CD4-positive, alpha-beta T cell treated with Interleukin-15 for 4 hours (primary cell): ENCODE results near the gene ATP1A4.
"Not testable (repeated sequence)": the region's sequence is repeated elsewhere in the genome, so short reads cannot be mapped to it uniquely, and the experiment has no call there.

Experiments used
- DNase-seq: peaks from one replicate; pipeline ENCODE4 v3.0.0-alpha.2; 2020; ENCODE audit warnings: low spot score

The ATP1A4 gene

GRCh38 chr1:160123726-160124125, 27.7 kb upstream of the ATP1A4 start:
- DNase-seq, result no peak

- DNase-seq, result no peak
These were observed 26.5 kb upstream of the ATP1A4 start for GRCh38 chr1:160124705-160125478.

DNA sequence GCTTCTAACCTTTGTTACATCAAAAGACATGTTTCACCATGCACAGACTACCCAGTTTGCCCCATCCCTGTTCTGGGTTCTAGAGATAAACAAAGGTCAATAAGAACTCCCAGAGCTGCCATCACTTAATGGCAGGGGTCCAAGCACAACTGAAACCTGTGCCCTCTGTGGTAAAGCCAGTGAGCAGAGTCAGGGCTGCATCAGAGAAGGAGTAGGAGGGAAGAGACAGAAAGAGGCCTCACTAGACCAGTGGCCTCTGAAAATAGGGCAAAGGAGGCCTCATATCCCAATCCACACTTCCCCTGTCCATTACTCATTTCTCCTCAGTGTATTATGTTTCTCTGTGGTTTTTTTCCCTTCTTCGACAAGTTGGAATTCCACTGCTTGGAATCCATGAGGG, 25.7 kb upstream of the ATP1A4 start:
- no peak for DNase-seq

GRCh38 chr1:160126342-160126741, 25.1 kb upstream of the ATP1A4 start:
- not testable (repeated sequence) for DNase-seq

DNA sequence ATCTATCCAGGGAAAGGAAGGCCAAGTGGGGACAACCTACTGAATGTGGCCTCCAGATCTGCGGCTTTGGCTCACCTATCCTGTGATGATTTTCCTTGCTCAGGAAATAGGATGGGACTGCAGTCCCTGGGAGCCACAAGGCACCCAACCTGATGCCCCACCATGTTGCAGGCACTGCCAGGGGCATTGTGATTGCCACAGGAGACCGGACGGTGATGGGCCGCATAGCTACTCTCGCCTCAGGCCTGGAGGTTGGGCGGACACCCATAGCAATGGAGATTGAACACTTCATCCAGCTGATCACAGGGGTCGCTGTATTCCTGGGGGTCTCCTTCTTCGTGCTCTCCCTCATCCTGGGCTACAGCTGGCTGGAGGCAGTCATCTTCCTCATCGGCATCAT, 24.0 kb upstream of the ATP1A4 start:
- no peak for DNase-seq

DNA sequence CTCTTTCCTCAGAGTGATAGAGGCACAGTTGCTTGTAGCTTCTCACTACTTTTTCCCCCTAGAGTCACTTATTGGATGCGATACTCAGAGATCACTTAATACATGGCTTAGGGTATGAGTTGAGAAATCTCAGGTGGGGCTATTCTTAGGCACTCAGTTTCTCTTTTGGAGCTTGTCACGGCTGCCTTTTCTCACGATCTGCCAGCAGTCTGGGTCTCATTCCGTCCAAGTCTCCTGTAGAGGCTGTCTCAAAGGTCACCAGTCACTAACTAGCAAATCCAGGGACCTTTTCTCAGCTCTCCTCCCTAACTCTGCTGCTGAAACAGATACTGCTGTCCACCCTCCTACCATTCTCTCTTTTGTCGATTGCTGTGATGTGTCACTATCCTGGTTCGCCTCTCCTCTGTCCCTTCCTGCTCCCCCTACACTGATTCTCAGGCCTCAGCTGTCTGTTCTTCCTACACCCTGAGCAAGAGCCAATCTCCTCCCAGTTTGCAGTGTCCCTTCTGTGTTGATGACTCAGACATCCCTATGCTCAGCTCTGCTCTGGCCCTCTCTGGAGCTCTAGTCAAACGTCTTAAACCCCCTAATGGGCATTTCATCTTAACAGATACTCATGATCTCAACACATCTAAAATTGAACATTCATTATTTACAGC, 23.4 kb upstream of the ATP1A4 start:
- no peak for DNase-seq

DNA sequence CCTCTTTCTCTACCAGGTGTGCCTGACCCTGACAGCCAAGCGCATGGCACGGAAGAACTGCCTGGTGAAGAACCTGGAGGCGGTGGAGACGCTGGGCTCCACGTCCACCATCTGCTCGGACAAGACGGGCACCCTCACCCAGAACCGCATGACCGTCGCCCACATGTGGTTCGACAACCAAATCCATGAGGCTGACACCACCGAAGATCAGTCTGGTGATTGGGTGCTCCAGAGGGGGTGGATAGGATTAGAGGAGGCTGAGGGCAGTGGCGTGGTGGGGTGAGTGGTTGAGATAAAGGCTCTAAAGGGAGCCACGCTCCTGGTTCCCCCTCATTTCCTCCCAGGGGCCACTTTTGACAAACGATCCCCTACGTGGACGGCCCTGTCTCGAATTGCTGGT, 22.8 kb upstream of the ATP1A4 start:
- DNase-seq, result no peak

GRCh38 chr1:160129046-160129445, 22.4 kb upstream of the ATP1A4 start:
- DNase-seq, result no peak

DNA sequence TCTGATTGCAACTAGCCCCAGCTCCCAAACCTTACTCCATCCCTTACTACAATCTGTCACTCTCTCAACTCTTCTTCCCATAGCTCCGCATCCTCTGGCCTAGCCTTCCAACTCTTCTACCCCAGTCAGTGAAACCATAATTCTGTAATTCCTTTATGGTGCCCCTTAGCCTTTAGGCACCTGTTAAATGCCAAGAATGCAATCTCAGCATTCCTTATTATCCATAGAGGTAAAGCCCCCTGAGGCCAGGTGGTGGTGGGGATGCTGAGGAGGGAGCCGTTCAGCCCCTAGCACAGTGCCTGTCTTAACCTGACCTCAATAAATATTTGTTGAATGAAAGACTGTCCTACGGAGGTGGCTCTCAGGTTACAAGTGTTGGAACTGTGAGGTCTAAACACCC, 21.8 kb upstream of the ATP1A4 start:
- DNase-seq, result no peak

GRCh38 chr1:160129966-160130365, 21.4 kb upstream of the ATP1A4 start:
- no peak for DNase-seq

- no peak for DNase-seq
These were observed 20.9 kb upstream of the ATP1A4 start for GRCh38 chr1:160130486-160130885.

GRCh38 chr1:160130939-160131338, 20.5 kb upstream of the ATP1A4 start:
- DNase-seq, result no peak

GRCh38 chr1:160131803-160132565, 19.4 kb upstream of the ATP1A4 start:
- DNase-seq, result no peak

GRCh38 chr1:160133990-160134770, 17.2 kb upstream of the ATP1A4 start:
- DNase-seq, result no peak

GRCh38 chr1:160134791-160135572, 16.4 kb upstream of the ATP1A4 start:
- no peak for DNase-seq

DNA sequence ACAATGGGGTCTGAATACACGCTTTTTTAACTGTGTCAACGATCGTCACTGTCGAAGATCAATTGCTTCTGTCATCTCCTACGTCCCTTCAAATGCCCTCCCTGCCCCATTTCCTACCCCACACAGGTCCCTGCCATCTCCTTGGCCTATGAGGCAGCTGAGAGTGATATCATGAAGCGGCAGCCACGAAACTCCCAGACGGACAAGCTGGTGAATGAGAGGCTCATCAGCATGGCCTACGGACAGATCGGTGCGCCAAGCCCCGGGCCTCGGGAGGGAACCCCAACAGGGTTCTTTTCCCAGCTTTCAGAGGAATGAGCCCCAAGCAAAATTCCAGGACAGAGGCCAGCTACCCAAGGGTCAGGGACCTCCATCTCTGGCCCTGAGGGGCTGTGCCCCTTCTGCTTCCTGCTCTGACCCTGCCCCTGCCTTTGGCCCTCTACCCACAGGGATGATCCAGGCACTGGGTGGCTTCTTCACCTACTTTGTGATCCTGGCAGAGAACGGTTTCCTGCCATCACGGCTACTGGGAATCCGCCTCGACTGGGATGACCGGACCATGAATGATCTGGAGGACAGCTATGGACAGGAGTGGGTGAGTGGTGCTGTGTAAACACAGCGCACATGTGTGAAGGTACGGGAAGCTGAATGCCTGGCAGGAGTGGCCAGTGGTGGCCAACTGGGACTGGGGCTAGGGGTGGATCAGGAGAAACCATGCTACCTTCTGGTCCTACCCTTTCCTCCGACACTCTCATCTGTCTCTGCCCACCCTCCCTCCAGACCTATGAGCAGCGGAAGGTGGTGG, 15.1 kb upstream of the ATP1A4 start:
- DNase-seq, result no peak

DNA sequence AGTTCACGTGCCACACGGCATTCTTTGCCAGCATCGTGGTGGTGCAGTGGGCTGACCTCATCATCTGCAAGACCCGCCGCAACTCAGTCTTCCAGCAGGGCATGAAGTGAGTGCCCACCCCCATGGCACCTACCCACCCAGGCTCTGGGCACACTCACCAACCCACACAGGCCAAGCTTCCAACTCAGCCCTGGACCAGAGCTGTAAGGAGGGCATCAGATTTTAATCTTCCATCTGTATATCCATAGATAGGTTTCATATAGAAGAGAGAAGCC, 14.5 kb upstream of the ATP1A4 start:
- no peak for DNase-seq

GRCh38 chr1:160137216-160137862, 14.1 kb upstream of the ATP1A4 start:
- DNase-seq, result no peak

- no peak for DNase-seq
These were observed 11.6 kb upstream of the ATP1A4 start for GRCh38 chr1:160139840-160140239.

DNA sequence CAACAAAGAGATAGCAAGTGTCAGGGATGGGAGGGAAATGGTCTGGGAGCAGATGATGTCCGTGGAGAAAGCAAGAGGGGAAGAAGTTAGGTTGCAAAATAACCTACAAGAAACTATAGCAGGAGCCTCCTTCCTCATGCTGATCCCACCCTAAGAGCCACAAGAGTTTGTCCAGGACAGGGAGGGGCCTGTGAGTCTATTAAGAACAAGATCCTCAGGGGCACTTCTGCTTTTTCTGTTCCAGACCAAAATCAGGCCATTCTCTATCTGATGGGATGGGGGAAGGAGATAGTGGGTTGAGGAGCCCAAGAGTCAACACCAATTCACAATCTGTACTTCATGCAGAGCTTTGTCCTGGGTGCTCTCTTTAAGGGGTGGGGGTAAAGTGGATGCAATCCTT, 7.7 kb upstream of the ATP1A4 start:
- DNase-seq, result no peak
